Measurements from ENCODE around the gene FALEC. TPM values are rescaled to one million over a fixed set of nuclear protein-coding genes. Genes with fewer than 3 reads are reported as not detected.

FALEC gene
- total and polyA plus RNA-seq, 12 donors: 0.40 to 0.61 (median 0.50) TPM; not detected in 9

DNA sequence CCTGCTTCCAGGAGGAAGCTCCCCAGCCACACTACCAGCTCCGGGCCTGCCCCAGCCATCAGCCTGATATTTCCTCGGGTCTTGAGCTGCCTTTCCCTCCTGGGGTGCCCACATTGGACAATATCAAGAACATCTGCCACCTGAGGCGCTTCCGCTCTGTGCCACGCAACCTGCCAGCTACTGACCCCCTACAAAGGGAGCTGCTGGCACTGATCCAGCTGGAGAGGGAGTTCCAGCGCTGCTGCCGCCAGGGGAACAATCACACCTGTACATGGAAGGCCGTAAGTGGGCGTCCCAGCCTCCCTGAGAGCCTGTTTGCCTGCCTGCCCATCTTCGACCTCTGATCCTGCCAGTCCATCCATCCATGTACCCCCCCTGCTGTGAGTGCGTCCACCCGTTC is 4.0 kb upstream of the FALEC start:
- TF ChIP-seq, protein P1, sequence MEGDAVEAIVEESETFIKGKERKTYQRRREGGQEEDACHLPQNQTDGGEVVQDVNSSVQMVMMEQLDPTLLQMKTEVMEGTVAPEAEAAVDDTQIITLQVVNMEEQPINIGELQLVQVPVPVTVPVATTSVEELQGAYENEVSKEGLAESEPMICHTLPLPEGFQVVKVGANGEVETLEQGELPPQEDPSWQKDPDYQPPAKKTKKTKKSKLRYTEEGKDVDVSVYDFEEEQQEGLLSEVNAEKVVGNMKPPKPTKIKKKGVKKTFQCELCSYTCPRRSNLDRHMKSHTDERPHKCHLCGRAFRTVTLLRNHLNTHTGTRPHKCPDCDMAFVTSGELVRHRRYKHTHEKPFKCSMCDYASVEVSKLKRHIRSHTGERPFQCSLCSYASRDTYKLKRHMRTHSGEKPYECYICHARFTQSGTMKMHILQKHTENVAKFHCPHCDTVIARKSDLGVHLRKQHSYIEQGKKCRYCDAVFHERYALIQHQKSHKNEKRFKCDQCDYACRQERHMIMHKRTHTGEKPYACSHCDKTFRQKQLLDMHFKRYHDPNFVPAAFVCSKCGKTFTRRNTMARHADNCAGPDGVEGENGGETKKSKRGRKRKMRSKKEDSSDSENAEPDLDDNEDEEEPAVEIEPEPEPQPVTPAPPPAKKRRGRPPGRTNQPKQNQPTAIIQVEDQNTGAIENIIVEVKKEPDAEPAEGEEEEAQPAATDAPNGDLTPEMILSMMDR (IDR thresholded peaks at IDR 0.05): no peak
- TF ChIP-seq POLR2A (IDR thresholded peaks at IDR 0.05): no peak
- H3K4me3 ChIP-seq: no peak overlapping the region
- no peaks in the 10 kb centered on the region for H3K27me3 ChIP-seq
- no peak overlapping the region for H3K27ac ChIP-seq
- peaks cover 16 to 30% of the 10 kb centered on the region in 2 donors for H3K4me1 ChIP-seq (replicated peaks in 1 of 2)
- no peak for DNase-seq
- intact Hi-C loops (cut with DNase I): no loop called here
- peaks cover 0 to 6% of the 10 kb centered on the region in 2 donors for H3K36me3 ChIP-seq (replicated peaks in 1 of 2)
- H3K9me3 ChIP-seq (replicated peaks in 1 of 3): no peaks in the 10 kb centered on the region
- 93 to 98% (median 94%) methylated on average over 12 of the region's 12 CpGs for WGBS, 4 donors

DNA sequence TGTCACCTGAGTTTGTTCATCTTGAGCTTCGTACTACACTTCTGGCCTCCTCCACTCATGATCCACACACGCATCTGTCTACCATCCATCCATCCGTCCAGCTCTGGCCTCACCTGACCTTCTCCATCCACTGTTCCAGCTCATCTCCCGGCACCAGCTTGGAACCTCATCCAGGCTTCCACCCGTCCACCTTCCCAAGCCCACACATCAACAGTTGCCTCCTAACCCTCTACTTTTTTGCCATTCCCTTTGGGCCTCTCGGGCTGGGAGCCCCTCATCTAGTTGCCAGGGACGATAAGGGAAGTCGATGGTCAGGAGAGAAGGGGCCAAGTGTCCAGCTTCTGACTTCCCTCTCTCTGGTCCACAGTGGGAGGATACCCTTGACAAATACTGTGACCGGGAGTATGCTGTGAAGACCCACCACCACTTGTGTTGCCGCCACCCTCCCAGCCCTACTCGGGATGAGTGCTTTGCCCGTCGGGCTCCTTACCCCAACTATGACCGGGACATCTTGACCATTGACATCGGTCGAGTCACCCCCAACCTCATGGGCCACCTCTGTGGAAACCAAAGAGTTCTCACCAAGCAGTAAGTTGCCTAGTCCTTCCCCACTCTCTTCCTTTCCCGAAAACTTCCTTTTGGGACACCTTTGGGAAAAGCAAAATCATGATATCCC is 3.4 kb upstream of the FALEC start:
- intact Hi-C loops (cut with DNase I): no loop called here
- WGBS, 4 donors: 79 to 93% (median 92%) methylated on average over 10 to 17 of the region's 17 CpGs
- H3K4me3 ChIP-seq: no peak overlapping the region
- no peaks in the 10 kb centered on the region for H3K9me3 ChIP-seq (replicated peaks in 1 of 3)
- peaks cover 16 to 31% of the 10 kb centered on the region in 2 donors for H3K4me1 ChIP-seq (replicated peaks in 1 of 2)
- H3K27me3 ChIP-seq: no peaks in the 10 kb centered on the region
- no peak overlapping the region for H3K27ac ChIP-seq
- peaks cover 0 to 6% of the 10 kb centered on the region in 2 donors for H3K36me3 ChIP-seq (replicated peaks in 1 of 2)
- TF ChIP-seq, protein P1 (IDR thresholded peaks at IDR 0.05): no peak
- no peak for TF ChIP-seq POLR2A (IDR thresholded peaks at IDR 0.05)
- DNase-seq: no peak

DNA sequence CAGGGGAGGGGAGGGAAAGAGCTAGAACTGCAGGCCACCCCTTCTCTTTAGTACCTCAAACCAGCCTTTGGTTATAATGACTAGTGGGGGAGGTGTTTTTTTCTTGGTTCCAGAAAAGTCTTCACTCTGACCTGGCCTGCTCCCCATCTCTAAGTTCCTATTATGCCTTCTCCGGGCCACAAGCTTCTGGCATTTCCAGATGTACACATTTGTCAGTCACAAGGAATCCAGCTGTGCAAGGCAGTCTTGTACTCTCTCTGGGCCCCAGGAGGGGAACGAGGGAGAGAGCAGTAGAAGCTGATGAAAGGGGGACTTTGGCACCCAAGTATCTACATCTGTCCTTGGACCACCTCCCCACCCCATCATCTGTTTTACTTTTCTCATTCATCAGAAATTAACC is 2.7 kb upstream of the FALEC start:
- no peak for TF ChIP-seq POLR2A (IDR thresholded peaks at IDR 0.05)
- TF ChIP-seq, protein P1 (IDR thresholded peaks at IDR 0.05): no peak
- Histone ChIP-seq H3K27ac (no peak overlapping the region), H3K27me3 (no peaks in the 10 kb centered on the region), H3K4me1 (replicated peaks in 1 of 2) (peaks cover 13 to 27% of the 10 kb centered on the region in 2 donors), H3K4me3 (no peak overlapping the region), H3K36me3 (replicated peaks in 1 of 2) (peaks cover 0 to 6% of the 10 kb centered on the region in 2 donors), H3K9me3 (replicated peaks in 1 of 3) (no peaks in the 10 kb centered on the region)
- intact Hi-C loops (cut with DNase I): no loop called here
- no peak for DNase-seq
- WGBS, 4 donors: 65 to 100% (median 92%) methylated on average over 2 of the region's 2 CpGs

DNA sequence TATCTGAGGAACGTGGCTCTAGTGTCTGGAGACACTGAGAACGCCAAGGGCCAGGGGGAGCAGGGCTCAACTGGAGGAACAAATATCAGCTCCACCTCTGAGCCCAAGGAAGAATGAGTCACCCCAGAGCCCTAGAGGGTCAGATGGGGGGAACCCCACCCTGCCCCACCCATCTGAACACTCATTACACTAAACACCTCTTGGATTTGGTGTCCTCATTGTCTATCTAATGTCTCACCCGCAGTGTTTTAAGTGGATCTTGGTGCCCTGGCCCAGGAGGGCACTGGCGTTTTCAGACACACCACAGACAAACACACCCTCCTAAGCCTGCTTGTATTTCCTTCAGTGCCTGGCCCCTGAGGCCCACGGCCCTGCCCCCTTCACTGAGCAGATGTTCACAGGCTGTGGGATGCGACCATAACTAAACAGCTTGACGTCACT is 2.2 kb upstream of the FALEC start:
- H3K27ac ChIP-seq: no peak overlapping the region
- no peak for TF ChIP-seq POLR2A (IDR thresholded peaks at IDR 0.05)
- TF ChIP-seq, protein P1 (IDR thresholded peaks at IDR 0.05): no peak
- peaks cover 0 to 6% of the 10 kb centered on the region in 2 donors for H3K36me3 ChIP-seq (replicated peaks in 1 of 2)
- H3K4me3 ChIP-seq: no peak overlapping the region
- no peak for DNase-seq
- H3K27me3 ChIP-seq: no peaks in the 10 kb centered on the region
- H3K9me3 ChIP-seq (replicated peaks in 1 of 3): no peaks in the 10 kb centered on the region
- WGBS, 4 donors: 90 to 96% (median 94%) methylated on average over 7 of the region's 7 CpGs
- peaks cover 13 to 23% of the 10 kb centered on the region in 2 donors for H3K4me1 ChIP-seq (replicated peaks in 1 of 2)
- intact Hi-C loops (cut with DNase I): no loop called here

All from adrenal gland (tissue), 12 donors.